ENCODE results near the gene RPS6KC1. TPM values are rescaled to one million over a fixed set of nuclear protein-coding genes. Genes with fewer than 3 reads are reported as not detected.
A peak's percentile ranks its signal among the peaks of the same experiment; 100 is the strongest.

RPS6KC1 gene
- total and polyA plus RNA-seq, 9 of the 15 experiments (the other 6 are each of a cell fraction or from before 2014, with no cell fraction given): 4.3 to 34.6 (median 20.9) TPM

- POLR2A ChIA-PET: no interaction called here
- CTCF ChIA-PET (ENCODE audit: low intra/inter-chr PET ratio): no interaction called here
These were observed 244.8 kb downstream of the RPS6KC1 start for GRCh38 chr1:213295860-213296259.

DNA sequence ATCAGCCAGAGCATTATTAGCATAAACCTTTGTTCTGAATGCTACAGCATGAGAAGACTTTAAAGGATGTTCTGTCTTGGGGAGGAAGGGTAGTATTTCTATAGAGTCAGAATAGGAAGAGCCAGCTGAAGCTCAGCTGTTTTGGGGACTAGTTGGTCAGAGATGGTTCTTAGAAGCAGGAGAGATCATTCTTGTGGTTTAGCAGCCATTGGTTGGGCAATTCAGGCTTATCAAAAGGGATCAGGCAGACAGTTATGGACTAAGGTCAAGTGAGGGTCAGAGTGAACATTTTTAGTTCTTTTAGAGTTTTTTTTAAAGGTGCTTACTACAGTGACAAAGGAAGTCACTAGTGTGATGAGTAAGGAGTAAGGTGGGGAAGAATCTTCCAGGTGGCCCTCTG, 245.5 kb downstream of the RPS6KC1 start:
- Histone ChIP-seq H3K9ac (ENCODE audit: insufficient read depth in 1 of 2, low read depth in 2 of 2, low read length in 2 of 2) (no peak overlapping the region), H3K4me3 (no peak overlapping the region), H3K27me3 (ENCODE audit: control insufficient read depth in 2 of 2, insufficient read depth in 2 of 2, low read length in 2 of 2) (no peaks in the 10 kb centered on the region), H3K9me3 (replicated peaks; ENCODE audit: control insufficient read depth, insufficient read depth, low read depth, low read length) (no peaks in the 10 kb centered on the region), H2AFZ (ENCODE audit: low read depth, low read length) (no peak overlapping the region; the same call in 1 of the 2 replicates), H3K36me3 (ENCODE audit: control insufficient read depth, insufficient read depth, low read length) (no peaks in the 10 kb centered on the region), H3K27ac (ENCODE audit: extremely low read depth, low read depth, low read length) (no peak overlapping the region), H3K9me1 (ENCODE audit: control insufficient read depth, insufficient read depth, low read length) (no peaks in the 10 kb centered on the region), H3K79me2 (ENCODE audit: control insufficient read depth, insufficient read depth, low read length) (no peaks in the 10 kb centered on the region), H4K20me1 (replicated peaks; ENCODE audit: control insufficient read depth, insufficient read depth, low read length) (no peaks in the 10 kb centered on the region), H3K4me1 (replicated peaks in 1 of 2; ENCODE audit: control insufficient read depth in 2 of 2, insufficient read depth in 2 of 2, low read length in 2 of 2) (peaks cover 2 to 12% of the 10 kb centered on the region in 2 experiments; a peak in 4 of 5 replicates), H3K4me2 (ENCODE audit: insufficient read depth, low read length) (peak overlapping the region; percentile 14; the same call in 1 of the 2 replicates)
- intact Hi-C loops (cut with micrococcal nuclease) (no loop called here), in situ Hi-C loops (cut with MboI) (no loop called here)
- FAIRE-seq (peak; percentile 6), DNase-seq (ENCODE audit: extremely low read depth in 1 of 4, low spot score in 3 of 4) (peak in 3 of 4 experiments; percentile 33 to 65 (median 47)), ATAC-seq (peak; percentile 86)
- CTCF ChIA-PET (ENCODE audit: low intra/inter-chr PET ratio): no interaction called here
- POLR2A ChIA-PET: no interaction called here
- BruUV-seq (replicated peaks): no TSS peak
- TF ChIP-seq RFX7 (CRISPR knock-in tag; IDR thresholded peaks at IDR 0.05) (no peak), RB1 (IDR thresholded peaks at IDR 0.05; ENCODE audit: low read depth) (no peak), ZNF778 (CRISPR knock-in tag; IDR thresholded peaks at IDR 0.05) (no peak), ARID1B (IDR thresholded peaks at IDR 0.05) (peak; percentile 76), ARNT (IDR thresholded peaks at IDR 0.05) (no peak), ZNF518B (CRISPR knock-in tag; IDR thresholded peaks at IDR 0.05) (no peak), MLLT1 (IDR thresholded peaks at IDR 0.05) (peak in 1 of 2 experiments; percentile 76; a peak in 2 of 4 replicates), RCOR1 (IDR thresholded peaks at IDR 0.05; ENCODE audit: borderline replicate concordance in 1 of 2, low read depth in 2 of 2, low read length in 2 of 2) (peak in 1 of 2 experiments; percentile 52; a peak in 2 of 4 replicates), SMARCE1 (IDR thresholded peaks at IDR 0.05) (peak; percentile 57; the same call in 1 of the 2 replicates)
- TF ChIP-seq, protein P1, sequence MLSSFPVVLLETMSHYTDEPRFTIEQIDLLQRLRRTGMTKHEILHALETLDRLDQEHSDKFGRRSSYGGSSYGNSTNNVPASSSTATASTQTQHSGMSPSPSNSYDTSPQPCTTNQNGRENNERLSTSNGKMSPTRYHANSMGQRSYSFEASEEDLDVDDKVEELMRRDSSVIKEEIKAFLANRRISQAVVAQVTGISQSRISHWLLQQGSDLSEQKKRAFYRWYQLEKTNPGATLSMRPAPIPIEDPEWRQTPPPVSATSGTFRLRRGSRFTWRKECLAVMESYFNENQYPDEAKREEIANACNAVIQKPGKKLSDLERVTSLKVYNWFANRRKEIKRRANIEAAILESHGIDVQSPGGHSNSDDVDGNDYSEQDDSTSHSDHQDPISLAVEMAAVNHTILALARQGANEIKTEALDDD (IDR thresholded peaks at IDR 0.05): peak; percentile 93

More at GRCh38 chr1:213295860-213296259, 244.8 kb downstream of the RPS6KC1 start:
- 6% methylated on average over 1 of the region's 1 CpG for WGBS (ENCODE audit: insufficient coverage, low coverage, missing lambda C conversion rate)
- Histone ChIP-seq H3K4me1 (replicated peaks in 1 of 2; ENCODE audit: control insufficient read depth in 2 of 2, insufficient read depth in 2 of 2, low read length in 2 of 2) (peaks cover 2 to 12% of the 10 kb centered on the region in 2 experiments; a peak in 4 of 5 replicates), H3K9me1 (ENCODE audit: control insufficient read depth, insufficient read depth, low read length) (no peaks in the 10 kb centered on the region), H3K27ac (ENCODE audit: extremely low read depth, low read depth, low read length) (no peak overlapping the region), H4K20me1 (replicated peaks; ENCODE audit: control insufficient read depth, insufficient read depth, low read length) (no peaks in the 10 kb centered on the region), H2AFZ (ENCODE audit: low read depth, low read length) (no peak overlapping the region), H3K36me3 (ENCODE audit: control insufficient read depth, insufficient read depth, low read length) (no peaks in the 10 kb centered on the region), H3K9ac (ENCODE audit: insufficient read depth in 1 of 2, low read depth in 2 of 2, low read length in 2 of 2) (no peak overlapping the region), H3K4me3 (no peak overlapping the region), H3K4me2 (ENCODE audit: insufficient read depth, low read length) (no peak overlapping the region), H3K9me3 (replicated peaks; ENCODE audit: control insufficient read depth, insufficient read depth, low read depth, low read length) (no peaks in the 10 kb centered on the region), H3K27me3 (ENCODE audit: control insufficient read depth in 2 of 2, insufficient read depth in 2 of 2, low read length in 2 of 2) (no peaks in the 10 kb centered on the region), H3K79me2 (ENCODE audit: control insufficient read depth, insufficient read depth, low read length) (no peaks in the 10 kb centered on the region)
- in situ Hi-C loops (cut with MboI) (no loop called here), intact Hi-C loops (cut with micrococcal nuclease) (no loop called here)
- no peak for TF ChIP-seq FUS (optimal IDR thresholded peaks at IDR 0.05; ENCODE audit: low read depth, low read length)
- TF ChIP-seq RFX7 (CRISPR knock-in tag; IDR thresholded peaks at IDR 0.05): no peak
- TF ChIP-seq EP400 (IDR thresholded peaks at IDR 0.05): 0 out of 2 replicates have a peak, but pooled peaks have one; percentile 8
- no peak for FAIRE-seq
- no peak for DNase-seq (ENCODE audit: extremely low read depth in 1 of 4, low spot score in 3 of 4)
- BruUV-seq (replicated peaks): no TSS peak
- no peak for ATAC-seq

All from K562 (cell line).